HG03097 (cell line): ENCODE data around the gene SYNE1.
A peak's percentile ranks its signal among the peaks of the same experiment; 100 is the strongest.
"Not testable (repeated sequence)": the region's sequence is repeated elsewhere in the genome, so short reads cannot be mapped to it uniquely, and the experiment has no call there.

ENCODE experiments used
- ATAC-seq: cut with Tn5 transposase; IDR thresholded peaks from one replicate; pipeline ENCODE4 v1.9.1; 2021; ENCODE audit not compliant: unreplicated experiment, low FRiP score

The SYNE1 gene

GRCh38 chr6:152572338-152573088 is 64.6 kb downstream of the SYNE1 start:
- no peak for ATAC-seq

GRCh38 chr6:152571943-152572337 is 65.2 kb downstream of the SYNE1 start:
- ATAC-seq, result no peak

GRCh38 chr6:152571089-152571488 is 66.1 kb downstream of the SYNE1 start:
- ATAC-seq, result no peak

GRCh38 chr6:152566103-152566875 is 70.9 kb downstream of the SYNE1 start:
- ATAC-seq, result no peak

- no peak for ATAC-seq
These were observed 74.0 kb downstream of the SYNE1 start for GRCh38 chr6:152563177-152563576.

- not testable (repeated sequence) for ATAC-seq
These were observed 78.4 kb downstream of the SYNE1 start for GRCh38 chr6:152558798-152559197.

GRCh38 chr6:152557502-152557901 is 79.7 kb downstream of the SYNE1 start:
- no peak for ATAC-seq

- ATAC-seq, result no peak
These were observed 82.3 kb downstream of the SYNE1 start for GRCh38 chr6:152554851-152555250.

- ATAC-seq, result peak; percentile 93
These were observed 84.4 kb downstream of the SYNE1 start for GRCh38 chr6:152552616-152553209.

- no peak for ATAC-seq
These were observed 93.6 kb downstream of the SYNE1 start for GRCh38 chr6:152543519-152543918.

- ATAC-seq, result no peak
These were observed 96.8 kb downstream of the SYNE1 start for GRCh38 chr6:152540381-152540780.

- no peak for ATAC-seq
These were observed 102.6 kb downstream of the SYNE1 start for GRCh38 chr6:152534541-152534940.

GRCh38 chr6:152532556-152533422 is 104.4 kb downstream of the SYNE1 start:
- ATAC-seq, result no peak

GRCh38 chr6:152531659-152532058 is 105.5 kb downstream of the SYNE1 start:
- no peak for ATAC-seq

- no peak for ATAC-seq
These were observed 107.8 kb downstream of the SYNE1 start for GRCh38 chr6:152529369-152529768.

GRCh38 chr6:152514120-152514519 is 123.0 kb downstream of the SYNE1 start:
- not testable (repeated sequence) for ATAC-seq

- no peak for ATAC-seq
These were observed 127.2 kb downstream of the SYNE1 start for GRCh38 chr6:152509916-152510315.

GRCh38 chr6:152508477-152508876 is 128.7 kb downstream of the SYNE1 start:
- ATAC-seq, result no peak

- ATAC-seq, result no peak
These were observed 133.6 kb downstream of the SYNE1 start for GRCh38 chr6:152503546-152503945.

GRCh38 chr6:152502421-152503188 is 134.6 kb downstream of the SYNE1 start:
- ATAC-seq, result no peak
